ENCODE measurements around the gene GPR87. TPM values are rescaled to one million over a fixed set of nuclear protein-coding genes. Genes with fewer than 3 reads are reported as not detected.

GPR87 gene, protein sequence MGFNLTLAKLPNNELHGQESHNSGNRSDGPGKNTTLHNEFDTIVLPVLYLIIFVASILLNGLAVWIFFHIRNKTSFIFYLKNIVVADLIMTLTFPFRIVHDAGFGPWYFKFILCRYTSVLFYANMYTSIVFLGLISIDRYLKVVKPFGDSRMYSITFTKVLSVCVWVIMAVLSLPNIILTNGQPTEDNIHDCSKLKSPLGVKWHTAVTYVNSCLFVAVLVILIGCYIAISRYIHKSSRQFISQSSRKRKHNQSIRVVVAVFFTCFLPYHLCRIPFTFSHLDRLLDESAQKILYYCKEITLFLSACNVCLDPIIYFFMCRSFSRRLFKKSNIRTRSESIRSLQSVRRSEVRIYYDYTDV
- 10.0 and 37.5 TPM in 2 replicates for total RNA-seq

DNA sequence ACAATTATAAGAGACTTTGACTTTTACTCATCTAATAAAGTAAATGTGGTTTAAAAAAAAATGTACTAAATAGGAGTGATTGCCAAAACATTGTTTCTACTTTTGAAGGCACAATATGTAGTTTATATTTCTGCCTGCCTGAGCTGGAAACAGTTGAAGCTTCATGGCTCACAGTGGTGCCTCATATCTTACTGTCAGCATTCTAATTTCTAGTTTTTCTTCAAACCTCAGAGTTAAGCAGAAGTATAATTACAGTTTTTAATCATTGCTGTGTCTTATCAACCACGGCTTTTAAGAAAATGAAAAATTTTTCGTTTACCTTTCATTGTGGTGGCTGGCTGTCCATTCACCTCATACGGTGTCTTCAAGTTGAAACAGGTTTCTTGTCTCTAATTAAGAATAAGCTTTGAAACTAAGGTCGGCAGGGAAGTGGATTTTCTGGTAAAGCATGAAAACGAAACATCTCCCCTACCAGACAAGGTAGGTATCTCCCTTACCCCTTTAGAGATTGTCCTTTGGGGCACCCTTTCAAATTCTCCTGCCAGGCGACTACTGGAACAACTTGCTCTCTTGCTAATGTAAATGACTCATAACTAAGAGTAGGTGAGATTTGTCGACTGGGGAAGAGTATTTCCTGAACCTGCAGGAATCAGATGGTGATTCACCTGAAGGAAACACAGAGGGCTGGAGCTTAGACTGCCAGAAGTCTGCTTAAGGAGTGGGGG, at the start of gene GPR87:
Gene GPR87, minus strand, starts transcription at position 554 of the 725 bp plus-strand sequence. CDS start 16,720 bp downstream, outside the sequence.
- peak; percentile 95 for DNase-seq (ENCODE audit: low read depth)

DNA sequence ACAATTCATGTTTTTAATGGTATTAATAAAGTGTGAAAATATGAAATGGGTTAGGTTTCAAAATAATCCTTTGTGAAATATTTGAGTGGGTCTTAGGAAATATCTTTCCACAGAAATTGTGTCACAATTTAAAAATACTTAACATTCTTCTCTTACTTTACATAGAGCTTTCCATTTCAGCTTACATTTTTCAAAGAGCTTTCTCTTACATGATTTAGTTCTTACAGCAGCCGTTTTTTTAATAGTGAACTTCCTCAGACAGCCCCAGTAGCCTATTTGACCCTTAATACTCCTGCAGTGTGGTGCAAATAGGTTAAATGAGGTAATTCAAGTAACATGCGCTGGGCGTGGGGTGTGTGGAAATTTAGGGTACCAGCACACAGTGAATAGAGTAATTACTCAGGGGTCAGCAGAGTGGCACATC, 46.1 kb upstream of the GPR87 start:
- no peak for DNase-seq (ENCODE audit: low read depth)

DNA sequence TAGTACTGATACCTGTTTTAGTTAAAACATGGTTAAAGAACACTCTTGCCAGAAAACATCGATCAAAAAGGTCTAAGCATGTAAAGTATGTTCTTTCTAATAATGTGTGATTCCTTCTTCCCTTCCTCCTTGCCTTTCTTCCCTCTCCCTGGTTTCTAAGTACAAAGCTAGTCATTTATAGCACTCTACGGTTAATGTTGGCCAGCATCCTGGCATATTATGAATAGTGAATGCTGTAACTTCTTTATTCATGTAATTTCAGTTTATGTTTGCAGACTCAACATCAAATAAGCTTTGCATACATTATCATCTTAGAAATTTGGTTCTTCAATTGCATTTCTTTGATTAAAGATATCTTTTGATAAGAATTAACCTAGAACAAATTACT, 40.8 kb upstream of the GPR87 start:
- DNase-seq (ENCODE audit: low read depth), result no peak

DNA sequence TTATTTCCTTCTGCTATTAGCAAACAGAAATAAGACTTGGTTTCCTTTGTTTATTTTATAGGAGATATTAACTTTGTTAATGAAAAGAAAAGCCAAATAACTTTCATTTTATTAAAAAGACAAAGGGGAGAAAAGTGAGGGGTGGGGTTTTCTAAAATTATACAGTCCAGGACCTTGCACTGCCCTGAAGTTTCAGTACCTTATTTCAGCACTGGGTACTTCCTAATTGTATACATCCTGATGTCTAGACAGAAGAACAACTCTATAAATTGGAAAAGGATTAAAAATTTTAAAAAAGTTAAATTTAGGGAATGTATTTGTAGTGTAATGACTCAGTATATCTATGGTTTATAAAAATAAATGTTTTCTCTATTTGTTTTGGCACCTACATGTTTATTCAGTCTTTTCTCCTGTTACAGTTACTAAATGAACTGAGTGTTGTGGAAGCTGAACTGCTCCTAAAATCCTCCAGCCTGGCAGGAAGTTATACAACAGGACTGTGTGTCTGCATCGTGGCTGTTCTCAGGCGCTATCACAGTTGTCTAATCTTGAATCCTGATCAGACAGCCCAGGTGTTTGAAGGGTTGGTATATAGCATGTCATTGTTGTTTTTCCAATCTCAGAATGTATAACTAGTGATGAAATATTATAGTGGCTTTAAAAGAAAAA, 40.3 kb upstream of the GPR87 start:
- no peak for DNase-seq (ENCODE audit: low read depth)

DNA sequence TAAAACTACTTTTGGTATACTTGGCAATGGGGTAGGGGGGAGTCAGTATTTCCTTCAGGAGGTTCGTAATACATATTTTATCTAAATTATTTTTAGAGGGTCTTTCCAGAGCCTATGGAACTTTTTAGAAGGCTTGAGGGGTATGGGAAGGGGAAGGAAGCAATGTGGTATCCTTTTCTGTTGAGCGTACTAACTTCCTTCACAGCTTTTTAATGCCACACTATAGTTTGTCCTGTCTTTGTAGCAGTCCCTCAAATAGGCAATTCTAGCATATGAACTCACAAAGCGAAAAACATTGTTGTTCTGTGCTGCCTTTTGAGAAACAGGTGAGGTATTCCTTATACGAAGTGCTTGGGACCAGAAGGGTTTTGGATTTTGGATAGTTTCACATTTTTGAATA, 35.0 kb upstream of the GPR87 start:
- DNase-seq (ENCODE audit: low read depth), result no peak

DNA sequence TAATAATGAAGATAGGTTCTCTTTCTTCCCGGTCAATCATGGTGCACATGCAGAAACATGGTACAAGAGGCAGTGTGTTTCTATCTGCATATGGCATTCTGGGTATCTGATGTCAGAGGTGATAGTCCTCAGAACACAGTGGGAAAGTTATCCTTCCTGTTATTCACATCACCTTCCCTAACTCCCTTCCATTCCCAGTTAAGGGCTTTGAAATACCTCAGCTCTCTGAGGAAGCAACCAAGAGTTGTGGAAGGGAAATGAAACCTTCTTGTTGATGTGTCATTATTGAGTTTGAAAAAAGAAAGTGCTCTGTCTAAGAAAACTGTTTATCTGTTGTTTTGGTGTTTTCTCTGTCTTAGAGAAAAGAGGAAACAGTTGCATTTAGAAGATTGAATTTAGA, 34.6 kb upstream of the GPR87 start:
- no peak for DNase-seq (ENCODE audit: low read depth)

DNA sequence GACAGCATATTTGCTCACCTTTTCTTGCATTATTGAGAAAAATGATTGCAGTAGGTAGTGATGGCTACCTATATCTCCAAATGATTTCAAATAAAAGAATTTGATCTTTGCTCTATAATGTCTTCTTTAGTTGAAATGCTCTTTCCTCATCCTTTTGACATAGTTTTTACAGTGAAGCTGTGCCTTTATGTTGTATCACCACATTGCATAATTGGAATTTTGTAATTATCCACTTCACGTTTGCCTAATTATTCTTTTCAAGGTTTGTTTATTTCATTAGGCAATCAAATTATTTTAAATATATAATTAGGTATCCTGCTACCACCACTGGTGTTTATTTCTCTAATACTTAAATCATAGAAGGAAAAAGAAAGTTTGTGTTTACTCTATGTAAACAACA, 34.0 kb upstream of the GPR87 start:
- DNase-seq (ENCODE audit: low read depth), result no peak

DNA sequence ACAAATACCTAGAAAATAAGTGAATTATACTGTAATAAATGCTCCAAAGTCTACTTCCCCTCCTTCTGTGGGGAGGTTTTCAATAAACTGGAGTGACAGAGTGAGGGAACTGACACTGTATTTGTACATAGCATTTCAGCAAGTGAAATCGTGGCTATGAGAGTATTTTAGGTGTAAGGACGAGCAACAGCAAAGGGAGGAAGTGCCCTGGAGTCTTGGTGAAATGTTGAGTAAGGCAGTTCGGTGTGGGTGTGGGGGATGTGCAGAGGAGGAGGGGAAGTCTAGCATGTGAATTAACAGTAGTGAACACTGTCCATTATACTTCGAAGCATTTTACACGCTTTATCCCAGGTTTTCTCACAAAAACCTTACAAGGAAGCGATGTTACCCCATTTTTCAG, 30.8 kb upstream of the GPR87 start:
- no peak for DNase-seq (ENCODE audit: low read depth)

DNA sequence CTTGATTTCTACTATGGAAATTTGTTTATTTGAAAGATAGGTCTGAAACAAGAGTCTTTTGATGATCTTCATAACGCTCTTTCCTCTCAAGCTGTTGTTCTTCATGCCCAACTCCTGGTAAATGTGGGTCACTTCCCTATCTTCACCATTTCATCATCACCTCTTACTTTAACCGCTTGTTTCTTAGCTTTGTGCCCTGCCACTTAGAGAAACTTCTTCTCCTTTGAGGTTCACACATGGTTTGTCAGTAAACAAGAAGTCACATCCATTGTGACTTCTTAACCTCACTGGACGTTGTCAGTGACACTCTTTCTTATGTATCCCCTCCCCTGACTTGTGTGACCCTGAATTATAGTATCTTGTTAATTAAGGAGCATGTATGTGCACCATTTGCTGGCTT, 29.7 kb upstream of the GPR87 start:
- DNase-seq (ENCODE audit: low read depth), result no peak

DNA sequence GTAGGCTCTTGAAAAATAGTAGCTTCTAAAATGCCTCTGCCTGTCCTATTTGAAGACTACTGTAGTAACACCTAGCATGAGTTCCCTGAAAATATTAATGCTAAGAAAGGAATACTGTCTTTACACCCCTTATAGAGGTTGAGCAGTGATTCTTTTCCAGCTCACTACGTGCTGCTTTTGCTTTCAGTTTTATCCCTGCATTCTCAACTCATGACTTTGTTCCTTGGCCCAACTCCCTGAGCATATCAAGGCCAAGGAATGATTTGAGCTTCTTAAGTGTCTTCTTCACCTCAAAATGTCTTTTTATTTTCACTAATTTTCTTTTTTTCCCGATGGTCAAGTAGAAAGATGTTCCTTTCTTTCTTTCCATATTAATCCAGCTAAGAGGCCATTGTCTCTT, 29.2 kb upstream of the GPR87 start:
- peak; percentile 50 for DNase-seq (ENCODE audit: low read depth)

DNA sequence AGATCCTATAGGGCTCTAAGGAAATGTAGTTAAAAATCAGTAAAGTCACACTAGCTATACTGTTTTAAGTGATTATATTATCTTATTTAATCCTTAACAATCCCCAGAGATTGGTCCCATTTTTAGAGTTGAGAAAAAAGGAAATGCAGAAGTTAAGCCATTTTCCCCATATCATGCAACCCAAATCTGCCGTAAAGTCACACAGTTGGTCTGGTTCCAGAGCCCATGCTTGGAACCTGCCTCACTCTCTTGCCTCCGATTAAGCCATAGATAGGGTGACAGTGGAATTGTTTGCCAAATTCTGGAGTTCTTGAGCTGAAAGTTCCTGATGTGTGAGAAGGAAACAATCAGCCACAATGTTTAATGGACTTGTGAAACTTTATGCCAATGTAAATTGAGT, 15.1 kb upstream of the GPR87 start:
- DNase-seq (ENCODE audit: low read depth), result no peak

DNA sequence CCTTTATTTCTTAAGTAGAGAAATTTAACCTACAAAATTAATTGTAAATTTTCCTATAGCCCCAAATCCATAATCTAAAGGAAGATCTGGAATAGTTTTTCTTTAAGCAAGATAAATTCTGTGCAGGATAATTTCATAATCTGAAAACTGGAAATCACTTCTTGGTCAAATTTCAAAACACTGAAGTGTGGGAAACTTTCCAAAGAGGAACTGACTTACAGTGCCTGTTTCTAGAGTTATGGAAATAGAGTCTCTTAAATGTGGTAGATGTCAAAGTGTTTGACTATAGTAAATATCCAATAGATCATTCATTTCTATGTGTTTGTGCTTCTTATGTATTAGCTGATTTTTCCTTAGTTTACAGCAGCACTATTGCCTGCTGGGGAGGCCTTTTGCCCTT, 14.3 kb upstream of the GPR87 start:
- DNase-seq (ENCODE audit: low read depth), result no peak

DNA sequence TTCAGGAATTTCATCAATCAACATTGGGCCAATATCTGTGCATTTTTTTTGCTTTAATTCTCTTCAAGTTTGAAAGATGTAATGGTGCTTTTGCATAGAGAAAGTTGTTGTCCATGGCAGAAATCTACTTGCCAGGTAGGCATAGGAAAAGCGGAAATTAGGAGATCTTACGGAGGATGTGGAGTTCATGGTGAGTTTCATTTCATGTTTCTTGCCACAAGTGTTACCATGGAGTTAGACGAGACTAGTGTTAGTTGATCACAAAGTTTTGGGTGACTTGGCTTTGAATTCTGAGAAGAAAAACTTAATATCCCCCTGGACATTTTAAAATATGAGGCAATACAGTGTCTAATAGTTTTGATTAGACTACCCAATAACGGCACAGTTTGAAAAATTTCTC, 13.8 kb upstream of the GPR87 start:
- no peak for DNase-seq (ENCODE audit: low read depth)

DNA sequence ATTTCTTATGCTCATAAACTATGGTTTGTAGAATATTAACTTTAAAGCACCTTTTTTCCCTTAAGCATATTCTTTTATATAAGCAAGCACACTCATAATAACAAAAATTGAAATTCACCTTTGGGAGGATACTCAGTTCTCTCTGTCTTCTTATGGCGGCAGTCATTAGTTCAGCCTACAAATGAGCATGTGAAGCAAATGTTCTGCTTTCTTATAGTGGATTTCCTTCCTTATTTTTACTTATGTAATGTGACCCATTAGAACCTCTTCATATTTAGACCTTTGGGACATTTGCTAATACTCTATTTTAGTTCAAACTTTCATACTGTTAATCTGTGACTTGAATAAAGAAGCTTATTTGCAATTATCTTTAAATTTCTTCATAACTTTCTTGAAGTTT, 12.7 kb upstream of the GPR87 start, which contains the start of gene P2RY13:
Gene P2RY13, minus strand, starts transcription at position 187 of the 400 bp plus-strand sequence. Its CDS starts 21 bp downstream, at position 166.
- no peak for DNase-seq (ENCODE audit: low read depth)

DNA sequence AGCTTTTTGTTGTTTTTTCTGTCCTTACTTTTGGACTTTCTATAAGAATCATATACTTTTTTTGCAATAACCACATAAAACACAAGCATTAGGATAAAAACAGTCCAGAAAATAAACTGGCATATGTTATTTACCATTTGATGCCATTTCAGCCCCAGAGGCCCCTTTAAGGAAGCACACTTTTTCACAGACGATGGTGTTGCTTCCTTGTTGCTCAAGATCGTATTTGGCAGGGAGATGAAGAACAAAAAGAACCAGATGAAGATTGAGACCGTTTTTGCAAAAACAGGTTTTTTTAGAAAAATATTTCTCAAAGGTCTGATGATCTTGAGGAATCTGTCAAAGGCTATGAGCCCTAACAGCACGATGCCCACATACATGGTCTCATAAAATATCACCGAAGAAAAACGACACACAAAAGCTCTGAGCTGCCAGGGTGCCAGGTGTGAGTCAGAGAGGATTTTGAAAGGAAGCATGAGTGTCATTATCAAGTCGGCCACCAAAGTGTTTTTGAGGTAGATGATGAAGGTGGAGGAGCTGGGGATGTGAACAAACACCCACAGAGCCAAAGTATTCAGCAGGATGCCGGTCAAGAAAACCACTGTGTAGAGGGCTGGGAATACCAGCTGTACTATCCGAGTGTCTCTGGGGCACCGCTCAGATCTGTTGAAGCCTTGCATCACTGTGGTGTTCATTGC, 11.8 kb upstream of the GPR87 start:
- DNase-seq (ENCODE audit: low read depth), result no peak

DNA sequence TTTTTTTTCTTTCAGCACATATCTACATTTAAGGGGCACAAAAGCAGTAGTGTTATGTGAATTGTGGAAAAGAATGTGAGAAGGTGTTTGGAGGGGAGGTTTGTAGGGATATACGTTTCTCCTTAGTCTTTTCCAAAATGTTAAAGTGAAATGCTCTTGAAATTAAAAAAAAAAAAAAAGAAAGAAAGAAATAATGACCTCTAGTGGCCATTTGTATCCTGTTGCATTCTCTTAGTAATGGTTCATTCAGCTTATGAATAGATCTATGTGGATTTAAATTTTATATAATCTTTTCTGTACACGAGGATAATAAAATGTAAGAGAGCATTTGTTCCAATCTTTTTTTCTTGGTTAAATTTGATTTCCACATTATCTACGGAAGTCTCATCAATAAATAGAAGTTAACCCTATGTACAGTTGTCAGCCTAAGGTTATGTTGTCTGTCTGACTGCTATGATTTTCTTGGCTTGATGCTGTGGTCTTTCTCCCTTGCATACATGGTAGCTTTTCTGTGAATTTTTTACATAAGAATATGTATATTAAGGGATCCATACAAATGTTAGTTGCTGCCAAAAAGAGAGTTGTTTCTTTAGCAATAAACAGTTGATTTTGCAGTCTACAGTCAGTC, 11.1 kb upstream of the GPR87 start:
- peak; percentile 47 for DNase-seq (ENCODE audit: low read depth)

DNA sequence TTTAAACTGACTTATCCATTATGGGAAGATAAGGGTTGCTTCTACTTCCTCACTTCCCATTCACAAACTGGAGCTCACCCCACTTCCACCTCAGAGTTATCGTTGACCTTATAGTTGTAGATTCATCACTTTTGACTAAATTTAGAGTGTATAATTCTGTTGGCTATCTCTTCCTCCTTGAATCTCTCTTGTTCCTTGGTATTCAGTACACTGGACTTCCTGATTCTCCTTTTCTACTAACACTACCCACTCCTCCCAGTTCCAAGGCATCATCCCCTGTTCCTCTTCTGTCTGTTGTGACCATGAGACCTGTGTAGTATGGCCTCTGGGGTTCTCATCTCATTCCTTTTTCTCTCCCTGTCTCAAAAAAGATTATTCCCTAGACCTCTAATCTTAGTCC, 5.9 kb upstream of the GPR87 start:
- no peak for DNase-seq (ENCODE audit: low read depth)

DNA sequence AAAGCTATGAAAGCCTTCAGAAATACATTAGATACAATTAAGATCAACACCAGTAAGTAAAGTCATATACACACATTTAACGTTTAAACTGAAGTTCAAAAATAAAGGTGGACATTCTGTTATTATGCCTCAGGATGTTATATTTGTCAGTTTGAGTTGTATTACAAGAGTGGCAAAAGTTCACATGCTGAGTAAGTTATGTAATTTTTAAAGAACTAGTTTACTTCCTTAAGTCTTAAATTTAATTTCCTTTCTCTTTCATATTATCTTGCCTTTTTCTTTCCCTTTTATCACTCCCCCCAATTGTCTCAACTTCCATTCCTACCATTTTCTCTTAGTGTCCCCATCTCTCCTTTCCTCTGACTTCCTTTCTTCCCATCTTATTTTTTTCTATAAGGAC, 4.9 kb upstream of the GPR87 start:
- DNase-seq (ENCODE audit: low read depth), result no peak

DNA sequence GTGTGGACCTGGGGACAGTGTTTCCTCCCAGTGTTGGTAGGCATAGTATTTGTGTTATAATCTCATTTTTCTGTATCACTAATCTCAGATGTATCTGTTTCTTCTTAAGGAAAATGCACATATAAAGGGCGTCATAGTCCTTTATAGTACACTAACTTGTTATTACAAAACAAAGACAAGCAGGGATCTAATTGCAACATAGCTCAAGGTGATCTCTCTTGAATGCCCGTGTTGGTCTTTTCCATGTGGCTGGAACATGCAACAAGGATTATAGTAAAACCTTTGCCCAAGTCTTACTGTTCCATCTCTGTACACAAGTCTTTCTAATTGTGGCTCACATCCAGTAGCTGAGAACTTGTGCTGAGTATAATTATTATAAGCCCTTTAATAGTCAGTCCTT, 3.5 kb upstream of the GPR87 start:
- DNase-seq (ENCODE audit: low read depth), result no peak

DNA sequence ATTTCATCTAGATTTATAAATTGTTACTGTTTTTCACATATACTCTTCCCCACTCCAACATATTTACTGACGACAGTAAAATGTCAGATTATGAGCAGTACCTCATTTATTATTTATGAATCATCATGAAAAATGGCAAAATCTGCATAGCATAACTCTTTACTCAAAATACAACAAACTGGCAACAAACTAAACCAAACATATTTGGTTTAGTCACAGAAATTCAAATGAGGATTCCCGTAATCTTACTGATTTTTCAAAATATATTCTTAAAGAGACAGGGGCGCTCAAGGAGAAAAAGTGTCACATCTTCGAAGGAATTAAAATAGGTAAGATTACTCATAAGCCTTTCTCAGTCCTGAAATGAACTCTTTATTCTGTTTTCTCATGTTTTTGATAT, 3.0 kb upstream of the GPR87 start:
- DNase-seq (ENCODE audit: low read depth), result no peak

DNA sequence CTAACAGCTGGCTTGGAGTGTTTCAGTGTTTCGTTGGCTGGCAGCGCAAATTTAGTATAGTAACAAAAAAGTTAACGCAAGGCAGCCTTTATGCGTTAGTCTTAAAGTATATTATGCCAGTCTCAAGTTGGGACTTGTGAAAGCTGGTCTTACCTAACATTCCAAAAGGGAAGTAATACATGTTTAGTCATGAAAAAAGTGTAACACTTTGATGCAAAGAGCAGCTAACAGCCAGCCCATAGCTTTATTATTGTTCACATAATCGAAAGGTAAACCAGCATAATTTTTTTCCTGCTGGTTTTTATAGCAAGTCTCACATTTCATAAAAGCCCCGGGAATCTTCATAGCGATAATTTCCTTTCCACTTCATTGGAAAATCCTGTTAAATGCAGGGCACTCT, 2.4 kb upstream of the GPR87 start:
- no peak for DNase-seq (ENCODE audit: low read depth)

DNA sequence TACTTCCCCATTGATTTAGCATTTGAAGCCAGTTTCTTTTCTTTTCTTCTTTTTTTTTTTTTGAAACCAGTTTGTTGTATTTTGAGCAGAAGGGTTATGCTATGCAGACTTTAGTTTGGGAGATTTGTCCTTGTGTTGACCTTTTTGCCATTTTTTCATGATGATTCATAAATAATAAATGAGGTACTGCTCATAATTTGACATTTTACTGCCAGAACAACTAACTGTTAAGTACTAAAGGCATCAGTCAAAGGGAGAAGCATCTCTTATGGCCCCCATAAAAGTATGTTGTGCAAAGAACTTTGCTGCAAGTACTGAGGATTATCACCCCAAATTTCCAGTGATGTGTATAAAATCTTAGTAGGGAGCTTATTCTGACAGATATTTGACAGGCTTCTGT, 1.7 kb upstream of the GPR87 start:
- DNase-seq (ENCODE audit: low read depth), result no peak

All from renal cortical epithelial cell (primary cell).